SK-N-SH (cell line): ENCODE results near the gene CNTNAP2. TPM values are rescaled to one million over a fixed set of nuclear protein-coding genes. Genes with fewer than 3 reads are reported as not detected.

Experiments
- CTCF ChIA-PET: fragments of 300-600, 350-600 bp; formaldehyde crosslinking; extraction: SDS; loops from one replicate; lab custom pipeline; 2021; lab: Yijun Ruan, JAX
- POLR2A ChIA-PET: fragments of 350-600 bp; sonication (Branson Sonifier 250); formaldehyde crosslinking; extraction: SDS; loops from one replicate; lab custom pipeline; 2020; ENCODE audit warnings: antibody characterized with exemption, inconsistent platforms; lab: Yijun Ruan, JAX
- DNase-seq: peaks from one replicate; pipeline ENCODE4 v3.0.0; 2012
- H2AFZ ChIP-seq: fragments of 200-600 bp; sonication (generic); 2 replicates; pipeline ENCODE4 v1.8.1; 2016; ENCODE audit warnings: antibody characterized with exemption, mild to moderate bottlenecking, low read depth
- H3F3A ChIP-seq: fragments of 200-600 bp; sonication (generic); replicated peaks from 2 replicates; pipeline ENCODE3; 2016; ENCODE audit warnings: antibody characterized with exemption, mild to moderate bottlenecking; ENCODE audit not compliant: insufficient read depth
- H3K27ac ChIP-seq, 2 experiments: fragments of 200-500 bp in 1 of 2; fragments of 200-600 bp in 1 of 2; sonication (Bioruptor generic) in 1 of 2; sonication (generic), shearing (Covaris generic) in 1 of 2; 2 replicates each; pipeline versions ENCODE4 v1.5.1 to v1.6.1; 2014 to 2016; ENCODE audit warnings: low read depth in 2 of 2, inconsistent platforms in 1 of 2, low read length in 1 of 2, mild to moderate bottlenecking in 1 of 2, mixed read lengths in 1 of 2
- H3K27me3 ChIP-seq: fragments of 200-600 bp; sonication (generic), shearing (Covaris generic); 2 replicates; pipeline ENCODE4 v1.6.1; 2016; ENCODE audit warnings: mixed run types; ENCODE audit not compliant: insufficient read depth
- H3K36me3 ChIP-seq, 2 experiments: fragments of 200-500 bp in 1 of 2; fragments of 200-600 bp in 1 of 2; sonication (Bioruptor generic) in 1 of 2; sonication (generic) in 1 of 2; replicated peaks in 1 of 2; 2 replicates each; pipeline versions ENCODE3 to v1.5.1; 2014 to 2016; ENCODE audit warnings: low read length in 1 of 2, mild to moderate bottlenecking in 1 of 2; ENCODE audit not compliant: insufficient read depth in 2 of 2, control insufficient read depth in 1 of 2
- H3K4me1 ChIP-seq, 2 experiments: fragments of 200-500 bp in 1 of 2; fragments of 200-600 bp in 1 of 2; sonication (Bioruptor generic) in 1 of 2; sonication (generic), shearing (Covaris generic) in 1 of 2; 2 replicates each; pipeline versions ENCODE4 v1.5.1 to v1.6.1; 2014 to 2016; ENCODE audit warnings: low read depth in 1 of 2, low read length in 1 of 2, mixed run types in 1 of 2; ENCODE audit not compliant: insufficient read depth in 2 of 2, control insufficient read depth in 1 of 2
- H3K4me2 ChIP-seq: fragments of 200-600 bp; sonication (generic), shearing (Covaris generic); 2 replicates; pipeline ENCODE4 v1.6.1; 2017; ENCODE audit warnings: mixed run types
- H3K4me3 ChIP-seq, 2 experiments: fragments of 200-500 bp in 1 of 2; fragments of 200-600 bp in 1 of 2; sonication (Bioruptor generic) in 1 of 2; sonication (generic), shearing (Covaris generic) in 1 of 2; 2 replicates each; pipeline versions ENCODE4 v1.5.1 to v1.8.1; 2014 to 2016; ENCODE audit warnings: low read depth in 2 of 2, inconsistent platforms in 1 of 2, low read length in 1 of 2, mild to moderate bottlenecking in 1 of 2, mixed read lengths in 1 of 2, moderate library complexity in 1 of 2
- H3K79me2 ChIP-seq: fragments of 200-600 bp; sonication (generic); 2 replicates; pipeline ENCODE4 v1.8.1; 2017; ENCODE audit warnings: mild to moderate bottlenecking; ENCODE audit not compliant: insufficient read depth
- H3K9ac ChIP-seq: fragments of 200-600 bp; sonication (generic); 2 replicates; pipeline ENCODE4 v1.6.1; 2017; ENCODE audit warnings: mixed run types
- H3K9me2 ChIP-seq: fragments of 200-600 bp; sonication (generic); 2 replicates; pipeline ENCODE4 v1.6.1; 2017; ENCODE audit warnings: mixed run types
- H3K9me3 ChIP-seq: fragments of 200-600 bp; sonication (generic); 2 replicates; pipeline ENCODE4 v1.6.1; 2017; ENCODE audit warnings: mixed run types, mild to moderate bottlenecking, moderate library complexity
- H4K20me1 ChIP-seq: fragments of 200-600 bp; sonication (generic); 2 replicates; pipeline ENCODE4 v1.6.1; 2017; ENCODE audit warnings: mild to moderate bottlenecking, mixed run types; ENCODE audit not compliant: insufficient read depth
- ELF1 ChIP-seq: IDR thresholded peaks from 2 replicates; pipeline ENCODE4 v1.4.0; 2012
- EP300 ChIP-seq, 2 experiments: IDR thresholded peaks; 2 replicates each; pipeline versions ENCODE4 v1.4.0 to v1.6.1; 2012; ENCODE audit warnings: borderline replicate concordance in 1 of 2, low read depth in 1 of 2, low read length in 1 of 2
- FOSL2 ChIP-seq: IDR thresholded peaks from 2 replicates; pipeline ENCODE4 v1.4.0; 2012; ENCODE audit warnings: low read depth, mild to moderate bottlenecking, moderate library complexity, borderline replicate concordance
- FOXJ3 ChIP-seq: sonication (generic); formaldehyde crosslinking; IDR thresholded peaks from 2 replicates; pipeline ENCODE4 v1.5.1; 2020; ENCODE audit warnings: mild to moderate bottlenecking, missing genetic modification reagents
- FOXM1 ChIP-seq: IDR thresholded peaks from 2 replicates; pipeline ENCODE4 v1.4.0; 2012; ENCODE audit warnings: low read depth, mild to moderate bottlenecking
- GATA2 ChIP-seq: sonication (generic); formaldehyde crosslinking; IDR thresholded peaks from 2 replicates; pipeline ENCODE4 v1.5.0; 2020; ENCODE audit warnings: mild to moderate bottlenecking, missing genetic modification reagents
- IRF3 ChIP-seq: fragments of 150-350 bp; IDR thresholded peaks from 2 replicates; pipeline ENCODE4 v1.6.1; 2016; ENCODE audit warnings: mild to moderate bottlenecking, low read depth, low read length
- MXI1 ChIP-seq: IDR thresholded peaks from 2 replicates; pipeline ENCODE4 v1.6.1; 2012; ENCODE audit warnings: mild to moderate bottlenecking, low read depth, low read length, improper control_type of control experiment
- RCOR1 ChIP-seq: fragments of 150-350 bp; IDR thresholded peaks from 2 replicates; pipeline ENCODE4 v1.6.1; 2017; ENCODE audit warnings: antibody characterized with exemption, low read length
- REST ChIP-seq: IDR thresholded peaks from 2 replicates; pipeline ENCODE4 v1.6.1; 2012; ENCODE audit warnings: mild to moderate bottlenecking, low read depth, low read length, moderate library complexity
- RFX5 ChIP-seq: IDR thresholded peaks from 2 replicates; pipeline ENCODE4 v1.6.1; 2012; ENCODE audit warnings: mild to moderate bottlenecking, improper control_type of control experiment, low read length
- TCF12 ChIP-seq: IDR thresholded peaks from 2 replicates; pipeline ENCODE4 v1.4.0; 2012
- USF2 ChIP-seq: fragments of 150-350 bp; IDR thresholded peaks from 2 replicates; pipeline ENCODE4 v1.6.1; 2017; ENCODE audit warnings: antibody characterized with exemption, low read length, low read depth, borderline replicate concordance
- YY1 ChIP-seq: IDR thresholded peaks from 2 replicates; pipeline ENCODE4 v1.4.0; 2012; ENCODE audit warnings: low read depth, mild to moderate bottlenecking
- ZBTB33 ChIP-seq: IDR thresholded peaks from 2 replicates; pipeline ENCODE4 v1.4.0; 2012; ENCODE audit warnings: low read depth, borderline replicate concordance
- WGBS: methylation state at CpG from one replicate; pipeline ENCODE4 v1.1.6; 2017; ENCODE audit warnings: low lambda C conversion rate; 5-methylcytosine and 5-hydroxymethylcytosine counted together
- polyA plus RNA-seq, 3 experiments: library from polyadenylated mRNA; depleted of rRNA; stranded (reverse); fragments of >200 nt; gene quantifications; 2 replicates each; pipeline ENCODE4 v1.2.3, GENCODE V29; 2012

Gene CNTNAP2
- polyA plus RNA-seq, 1 of the 3 experiments (the other 2 are of a cell fraction) = 3.4 TPM

GRCh38 chr7:146690987-146691386, 574.4 kb downstream of the CNTNAP2 start:
- no peaks in the 10 kb centered on the region for H3F3A ChIP-seq
- no peaks in the 10 kb centered on the region for H3K9me2 ChIP-seq
- no peak for DNase-seq
- no peaks in the 10 kb centered on the region for H3K79me2 ChIP-seq
- no peaks in the 10 kb centered on the region for H3K9me3 ChIP-seq
- no peak overlapping the region for H3K27ac ChIP-seq
- H2AFZ ChIP-seq = no peak overlapping the region
- H3K27me3 ChIP-seq = no peaks in the 10 kb centered on the region
- no peak overlapping the region for H3K4me2 ChIP-seq
- H4K20me1 ChIP-seq = no peaks in the 10 kb centered on the region
- WGBS = 46% methylated on average over 3 of the region's 3 CpGs
- CTCF ChIA-PET = interaction anchor here (0.9 to 1.0 kb wide), 2 partner anchors 31 to 34 kb away, joined by 3 read pairs; no protein-coding TSS in a partner anchor
- no peak overlapping the region for H3K4me3 ChIP-seq
- H3K4me1 ChIP-seq = peaks cover 0 to 2% of the 10 kb centered on the region in 2 experiments; a peak in 2 of 4 replicates
- POLR2A ChIA-PET = no interaction called here
- TF ChIP-seq EP300 (IDR thresholded peaks at IDR 0.05; ENCODE audit: borderline replicate concordance in 1 of 2, low read depth in 1 of 2, low read length in 1 of 2) (no peak), USF2 (no peak), ELF1 (no peak), RFX5 (no peak), REST (no peak), FOSL2 (no peak), GATA2 (CRISPR knock-in tag) (no peak), RCOR1 (no peak), FOXJ3 (no peak), TCF12 (no peak)
- TF ChIP-seq, all 33 proteins: peak for 0
- Histone ChIP-seq H3K9ac (no peak overlapping the region), H3K36me3 (no peaks in the 10 kb centered on the region)

- no peaks in the 10 kb centered on the region for H3K9me3 ChIP-seq
- H3K9ac ChIP-seq = no peak overlapping the region
- WGBS = 13% methylated on average over 1 of the region's 1 CpG
- no peaks in the 10 kb centered on the region for H4K20me1 ChIP-seq
- POLR2A ChIA-PET = no interaction called here
- H3K27ac ChIP-seq = no peak overlapping the region; a peak in 1 of 4 replicates
- no peaks in the 10 kb centered on the region for H3K79me2 ChIP-seq
- CTCF ChIA-PET = no interaction called here
- DNase-seq = peak; percentile 25
- H3K4me1 ChIP-seq = no peaks in the 10 kb centered on the region; a peak in 1 of 4 replicates
- H3K27me3 ChIP-seq = no peaks in the 10 kb centered on the region
- H3K36me3 ChIP-seq = no peaks in the 10 kb centered on the region
- no peak overlapping the region for H3K4me3 ChIP-seq
- no peaks in the 10 kb centered on the region for H3F3A ChIP-seq
- no peak overlapping the region for H3K4me2 ChIP-seq
- TF ChIP-seq MXI1 (no peak), IRF3 (no peak), FOXM1 (no peak), YY1 (no peak), ELF1 (no peak), GATA2 (CRISPR knock-in tag) (peak; percentile 77), ZBTB33 (no peak)
- TF ChIP-seq, all 33 proteins: peak for 1
- Histone ChIP-seq H2AFZ (no peak overlapping the region), H3K9me2 (no peaks in the 10 kb centered on the region; the same call in 1 of the 2 replicates)
Measured at GRCh38 chr7:146698995-146699610, 582.5 kb downstream of the CNTNAP2 start.
